K562 (cell line): Measurements from ENCODE around the gene DLX4. TPM values are rescaled to one million over a fixed set of nuclear protein-coding genes. Genes with fewer than 3 reads are reported as not detected.

Experiments used
- ATAC-seq: fragments of 200-7000 bp; cut with Tn5 transposase; 3 replicates; pipeline ENCODE4 v1.9.1; 2020; ENCODE audit warnings: moderate library complexity
- BruUV-seq: library from RNA; stranded (reverse); fragments of 400-500 nt; replicated peaks from 2 replicates; lab custom pipeline; 2021; lab: Mats Ljungman, UMichigan
- CTCF ChIA-PET: fragments of 300-600 bp; formaldehyde crosslinking; extraction: SDS; loops from one replicate; lab custom pipeline; 2021; ENCODE audit warnings: low intra/inter-chr PET ratio; lab: Yijun Ruan, JAX
- POLR2A ChIA-PET: fragments of 300-600, 350-650 bp; sonication (Branson Sonifier 250); formaldehyde crosslinking; extraction: SDS; loops from one replicate; lab custom pipeline; 2021; ENCODE audit warnings: antibody characterized with exemption, inconsistent platforms; lab: Yijun Ruan, JAX
- DNase-seq, 4 experiments: peaks; one replicate each; pipeline versions ENCODE4 v3.0.0 to v3.0.0-alpha.2; 2011 to 2018; ENCODE audit warnings: low spot score in 3 of 4, mixed read lengths in 3 of 4; ENCODE audit errors: extremely low read depth in 1 of 4
- FAIRE-seq: peaks from 2 replicates; lab custom pipeline; 2011; peaks lifted over from hg19 to GRCh38; lab: Jason Lieb, UNC
- H2AFZ ChIP-seq: 2 replicates; pipeline ENCODE4 v1.6.0; 2011; ENCODE audit warnings: low read depth, low read length, control low read depth, inconsistent platforms
- H3K27ac ChIP-seq: fragments of 200-600 bp; 3 replicates; pipeline ENCODE4 v1.8.0; 2011; ENCODE audit warnings: low read depth, mild to moderate bottlenecking, control low read depth, inconsistent platforms, low read length, moderate library complexity, mixed read lengths; ENCODE audit errors: extremely low read depth
- H3K27me3 ChIP-seq, 2 experiments: fragments of 300-600 bp in 1 of 2; 2 replicates in 1 of 2; 3 replicates in 1 of 2; pipeline versions ENCODE4 v1.6.0 to v1.8.0; 2011; ENCODE audit warnings: inconsistent platforms in 2 of 2, low read length in 2 of 2, mild to moderate bottlenecking in 1 of 2, mixed read lengths in 1 of 2, moderate library complexity in 1 of 2; ENCODE audit not compliant: control insufficient read depth in 2 of 2, insufficient read depth in 2 of 2
- H3K36me3 ChIP-seq: fragments of 300-600 bp; 3 replicates; pipeline ENCODE4 v1.8.0; 2011; ENCODE audit warnings: mild to moderate bottlenecking, low read length, inconsistent platforms; ENCODE audit not compliant: control insufficient read depth, insufficient read depth
- H3K4me1 ChIP-seq, 2 experiments: fragments of 200-600 bp in 1 of 2; replicated peaks in 1 of 2; 2 replicates in 1 of 2; 3 replicates in 1 of 2; pipeline versions ENCODE4 v1.5.1 to v1.8.0; 2011; ENCODE audit warnings: inconsistent platforms in 2 of 2, low read length in 2 of 2, mild to moderate bottlenecking in 1 of 2, mixed read lengths in 1 of 2, moderate library complexity in 1 of 2; ENCODE audit not compliant: control insufficient read depth in 2 of 2, insufficient read depth in 2 of 2
- H3K4me2 ChIP-seq: 2 replicates; pipeline ENCODE4 v1.6.1; 2011; ENCODE audit warnings: low read length, control low read depth, inconsistent platforms, mixed read lengths; ENCODE audit not compliant: insufficient read depth
- H3K4me3 ChIP-seq: fragments of 200-600 bp; sonication (generic), shearing (Covaris generic); 2 replicates; pipeline ENCODE4 v1.5.1; 2016; ENCODE audit warnings: control low read depth, inconsistent platforms
- H3K79me2 ChIP-seq: fragments of 200-600 bp; 3 replicates; pipeline ENCODE4 v1.8.0; 2011; ENCODE audit warnings: low read length, inconsistent platforms; ENCODE audit not compliant: control insufficient read depth, insufficient read depth
- H3K9ac ChIP-seq, 2 experiments: 2 replicates each; pipeline versions ENCODE4 v1.6.0 to v1.6.1; 2011; ENCODE audit warnings: low read depth in 2 of 2, low read length in 2 of 2, control low read depth in 1 of 2, inconsistent platforms in 1 of 2, mild to moderate bottlenecking in 1 of 2, mixed read lengths in 1 of 2; ENCODE audit not compliant: insufficient read depth in 1 of 2
- H3K9me1 ChIP-seq: one replicate; pipeline ENCODE4 v1.6.0; 2011; ENCODE audit warnings: inconsistent platforms, mild to moderate bottlenecking, low read length, moderate library complexity; ENCODE audit not compliant: control insufficient read depth, insufficient read depth
- H3K9me3 ChIP-seq: replicated peaks from 2 replicates; pipeline ENCODE4 v1.5.1; 2011; ENCODE audit warnings: low read depth, low read length, inconsistent platforms; ENCODE audit not compliant: control insufficient read depth, insufficient read depth
- H4K20me1 ChIP-seq: replicated peaks from 2 replicates; pipeline ENCODE4 v1.6.1; 2011; ENCODE audit warnings: low read length, inconsistent platforms, mixed read lengths; ENCODE audit not compliant: control insufficient read depth, insufficient read depth
- FOXK2 ChIP-seq, 2 experiments: fragments of 450-650 bp; IDR thresholded peaks in 1 of 2; conservative IDR thresholded peaks in 1 of 2; 2 replicates each; pipeline ENCODE4 v1.6.1; 2016; ENCODE audit warnings: low read depth in 2 of 2, mild to moderate bottlenecking in 1 of 2
- FOXM1 ChIP-seq, 2 experiments: fragments of 450-650 bp in 1 of 2; sonication (generic) in 1 of 2; formaldehyde crosslinking in 1 of 2; IDR thresholded peaks; 2 replicates each; pipeline versions ENCODE4 v1.6.1 to v1.9.0; 2017 to 2022; ENCODE audit warnings: low read depth in 2 of 2, mild to moderate bottlenecking in 2 of 2, missing genetic modification reagents in 1 of 2, moderate library complexity in 1 of 2
- GATAD2B ChIP-seq: fragments of 450-650 bp; IDR thresholded peaks from 2 replicates; pipeline ENCODE4 v1.6.1; 2017; ENCODE audit warnings: mild to moderate bottlenecking, borderline replicate concordance
- IFI16 ChIP-seq: fragments of 250-450 bp; sonication (Bioruptor Pico); IDR thresholded peaks from 2 replicates; pipeline ENCODE4 v2.1.2; 2022; ENCODE audit warnings: mild to moderate bottlenecking, inconsistent platforms
- NR3C1 ChIP-seq: sonication (generic); formaldehyde crosslinking; IDR thresholded peaks from 2 replicates; pipeline ENCODE4 v1.8.1; 2022; ENCODE audit warnings: missing genetic modification reagents
- POLR2AphosphoS2 ChIP-seq: IDR thresholded peaks from 2 replicates; pipeline ENCODE4 v1.6.1; 2012; ENCODE audit warnings: low read length, improper control_type of control experiment
- ZNF311 ChIP-seq: fragments of 250-450 bp; sonication (Bioruptor Pico); IDR thresholded peaks from 2 replicates; pipeline ENCODE4 v1.4.0; 2020; ENCODE audit warnings: mild to moderate bottlenecking, moderate library complexity
- WGBS: fragments of 100-300 bp; shearing (Covaris generic); methylation state at CpG from one replicate; pipeline ENCODE4 v1.1.6; 2016; ENCODE audit warnings: low coverage, mixed read lengths; ENCODE audit not compliant: insufficient coverage; ENCODE audit errors: missing lambda C conversion rate; 5-methylcytosine and 5-hydroxymethylcytosine counted together
- in situ Hi-C: fragments of 300-500 bp; cut with MboI; formaldehyde crosslinking; loops from 4 replicates; pipeline ENCODE4 v1.15.0; 2018; ENCODE audit warnings: inconsistent platforms, mixed read lengths
- intact Hi-C: fragments of 100-400 bp; cut with micrococcal nuclease; formaldehyde crosslinking; loops from 2 replicates; pipeline ENCODE4 v1.14.2; 2022
- polyA plus RNA-seq, 8 experiments: library from polyadenylated mRNA; depleted of rRNA in 4 of 8; stranded (reverse) in 5 of 8; unstranded in 3 of 8; fragments of >200 nt; fragmentation: Nextera tagmentation in 2 of 8; fragmentation: Illumina TruSeq in 1 of 8; extraction: Ambion mirVana in 2 of 8; extraction: Trizol in 1 of 8; gene quantifications; 2 replicates each; pipeline versions ENCODE4 v1.2.1 to v1.2.3, GENCODE V29; 2011 to 2014; ENCODE audit warnings: inconsistent platforms in 1 of 8, missing spikeins in 1 of 8
- total RNA-seq, 7 experiments: library from RNA; depleted of rRNA in 6 of 7; stranded (reverse); fragments of >200 nt in 6 of 7; fragmentation: Illumina TruSeq in 2 of 7; extraction: Trizol in 2 of 7; gene quantifications; 2 replicates each; pipeline versions ENCODE4 v1.2.1 to v1.2.3, GENCODE V29; 2011 to 2021; ENCODE audit warnings: low replicate concordance in 1 of 7
- TF ChIP-seq, protein P1 (sequence below): sonication (generic); formaldehyde crosslinking; IDR thresholded peaks from 2 replicates; pipeline ENCODE4 v1.8.0; 2022; ENCODE audit warnings: mild to moderate bottlenecking, missing genetic modification reagents, borderline replicate concordance
- TF ChIP-seq, protein P2 (sequence below), 2 experiments: IDR thresholded peaks in 1 of 2; conservative IDR thresholded peaks in 1 of 2; 2 replicates each; pipeline ENCODE4 v1.6.1; 2016; ENCODE audit warnings: low read depth in 2 of 2, mild to moderate bottlenecking in 1 of 2, missing compliant biosample characterization in 1 of 2, missing genetic modification characterization in 1 of 2, moderate library complexity in 1 of 2

Gene DLX4
- total and polyA plus RNA-seq, 9 of the 15 experiments (the other 6 are each of a cell fraction or from before 2014, with no cell fraction given): 0.15 to 2.2 (median 0.58) TPM

DNA sequence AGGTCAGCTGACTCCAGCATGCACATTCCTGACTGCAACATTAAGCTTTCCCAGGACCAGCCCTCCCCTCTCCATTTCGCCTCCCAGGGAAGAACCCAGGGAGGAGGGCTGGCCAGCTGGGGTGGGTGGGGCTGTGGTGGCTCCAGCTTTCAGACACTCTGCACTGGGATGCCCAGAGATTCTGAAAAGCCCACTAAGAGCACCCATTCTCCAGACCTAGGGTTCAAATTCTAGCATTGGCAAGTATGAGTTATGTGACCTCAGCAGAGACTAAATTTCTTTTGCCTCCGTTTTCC, 18.2 kb downstream of the DLX4 start:
- H3K36me3 ChIP-seq: no peaks in the 10 kb centered on the region
- H3K4me2 ChIP-seq: no peak overlapping the region
- H3K27ac ChIP-seq: no peak overlapping the region
- ChIA-PET CTCF (no interaction called here), POLR2A (no interaction called here)
- DNase-seq (no peak), FAIRE-seq (no peak), ATAC-seq (no peak)
- intact Hi-C loops (no loop called here), in situ Hi-C loops (no loop called here)
- H3K4me1 ChIP-seq: no peaks in the 10 kb centered on the region
- H3K9me1 ChIP-seq: no peaks in the 10 kb centered on the region
- H3K4me3 ChIP-seq: no peak overlapping the region
- TF ChIP-seq NR3C1 (CRISPR knock-in tag): no peak
- no peak for TF ChIP-seq GATAD2B
- TF ChIP-seq IFI16 (CRISPR knock-in tag): no peak
- TF ChIP-seq FOXM1 (IDR thresholded peaks at IDR 0.05; ENCODE audit: low read depth): no peak
- no peak for TF ChIP-seq FOXM1 (CRISPR knock-in tag; IDR thresholded peaks at IDR 0.05; ENCODE audit: low read depth)
- TF ChIP-seq, protein P1, sequence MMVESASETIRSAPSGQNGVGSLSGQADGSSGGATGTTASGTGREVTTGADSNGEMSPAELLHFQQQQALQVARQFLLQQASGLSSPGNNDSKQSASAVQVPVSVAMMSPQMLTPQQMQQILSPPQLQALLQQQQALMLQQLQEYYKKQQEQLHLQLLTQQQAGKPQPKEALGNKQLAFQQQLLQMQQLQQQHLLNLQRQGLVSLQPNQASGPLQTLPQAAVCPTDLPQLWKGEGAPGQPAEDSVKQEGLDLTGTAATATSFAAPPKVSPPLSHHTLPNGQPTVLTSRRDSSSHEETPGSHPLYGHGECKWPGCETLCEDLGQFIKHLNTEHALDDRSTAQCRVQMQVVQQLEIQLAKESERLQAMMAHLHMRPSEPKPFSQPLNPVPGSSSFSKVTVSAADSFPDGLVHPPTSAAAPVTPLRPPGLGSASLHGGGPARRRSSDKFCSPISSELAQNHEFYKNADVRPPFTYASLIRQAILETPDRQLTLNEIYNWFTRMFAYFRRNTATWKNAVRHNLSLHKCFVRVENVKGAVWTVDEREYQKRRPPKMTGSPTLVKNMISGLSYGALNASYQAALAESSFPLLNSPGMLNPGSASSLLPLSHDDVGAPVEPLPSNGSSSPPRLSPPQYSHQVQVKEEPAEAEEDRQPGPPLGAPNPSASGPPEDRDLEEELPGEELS (CRISPR knock-in tag): no peak
- TF ChIP-seq, protein P2, sequence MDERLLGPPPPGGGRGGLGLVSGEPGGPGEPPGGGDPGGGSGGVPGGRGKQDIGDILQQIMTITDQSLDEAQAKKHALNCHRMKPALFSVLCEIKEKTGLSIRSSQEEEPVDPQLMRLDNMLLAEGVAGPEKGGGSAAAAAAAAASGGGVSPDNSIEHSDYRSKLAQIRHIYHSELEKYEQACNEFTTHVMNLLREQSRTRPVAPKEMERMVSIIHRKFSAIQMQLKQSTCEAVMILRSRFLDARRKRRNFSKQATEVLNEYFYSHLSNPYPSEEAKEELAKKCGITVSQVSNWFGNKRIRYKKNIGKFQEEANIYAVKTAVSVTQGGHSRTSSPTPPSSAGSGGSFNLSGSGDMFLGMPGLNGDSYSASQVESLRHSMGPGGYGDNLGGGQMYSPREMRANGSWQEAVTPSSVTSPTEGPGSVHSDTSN (CRISPR knock-in tag; IDR thresholded peaks at IDR 0.05; ENCODE audit: low read depth): no peak
- TF ChIP-seq, protein P2 (tag; conservative IDR thresholded peaks at IDR 0.05; ENCODE audit: low read depth): no peak
- TF ChIP-seq FOXK2 (conservative IDR thresholded peaks at IDR 0.05 in 1 of 2, IDR thresholded peaks at IDR 0.05 in 1 of 2; ENCODE audit: low read depth in 2 of 2): no peak
- no peak for TF ChIP-seq ZNF311
- TF ChIP-seq POLR2AphosphoS2: no peak
- no peaks in the 10 kb centered on the region for H3K79me2 ChIP-seq
- no TSS peak for BruUV-seq
- H4K20me1 ChIP-seq: peaks cover 7% of the 10 kb centered on the region; the same call in 1 of the 2 replicates
- H3K9ac ChIP-seq: no peak overlapping the region
- H3K27me3 ChIP-seq: peaks cover 20 to 48% of the 10 kb centered on the region in 2 experiments; a peak in 4 of 5 replicates
- 0% methylated on average over 2 of the region's 2 CpGs for WGBS
- H3K9me3 ChIP-seq: no peaks in the 10 kb centered on the region
- H2AFZ ChIP-seq: no peak overlapping the region
